HepG2 (cell line): ENCODE results near the gene WDR73. TPM values are rescaled to one million over a fixed set of nuclear protein-coding genes. Genes with fewer than 3 reads are reported as not detected.

Experiments used
- BRD4 ChIP-seq: sonication (generic); formaldehyde crosslinking; IDR thresholded peaks from 2 replicates; pipeline ENCODE4 v1.4.0; 2020; ENCODE audit warnings: missing genetic modification reagents
- CENPX ChIP-seq: sonication (generic); formaldehyde crosslinking; IDR thresholded peaks from 2 replicates; pipeline ENCODE4 v1.9.0; 2021; ENCODE audit warnings: mild to moderate bottlenecking, missing genetic modification reagents, moderate library complexity
- DMAP1 ChIP-seq: IDR thresholded peaks from 2 replicates; pipeline ENCODE4 v1.6.1; 2016
- FLYWCH1 ChIP-seq: sonication (generic); formaldehyde crosslinking; IDR thresholded peaks from 2 replicates; pipeline ENCODE4 v1.8.1; 2023; ENCODE audit warnings: mild to moderate bottlenecking, missing genetic modification reagents
- FOXJ3 ChIP-seq: sonication (generic); formaldehyde crosslinking; IDR thresholded peaks from 2 replicates; pipeline ENCODE4 v1.4.0; 2020; ENCODE audit warnings: missing genetic modification reagents, mild to moderate bottlenecking, borderline replicate concordance
- MEF2D ChIP-seq: sonication (generic); formaldehyde crosslinking; IDR thresholded peaks from 2 replicates; pipeline ENCODE4 v1.5.1; 2020; ENCODE audit warnings: mild to moderate bottlenecking, missing genetic modification reagents
- MXD4 ChIP-seq: IDR thresholded peaks from 2 replicates; pipeline ENCODE4 v1.6.1; 2016; ENCODE audit warnings: mild to moderate bottlenecking, missing biosample characterization, missing genetic modification reagents
- NPAS2 ChIP-seq: sonication (generic); formaldehyde crosslinking; IDR thresholded peaks from 2 replicates; pipeline ENCODE4 v1.8.0; 2022; ENCODE audit warnings: mild to moderate bottlenecking, missing genetic modification reagents, borderline replicate concordance
- NR0B2 ChIP-seq: sonication (generic); formaldehyde crosslinking; IDR thresholded peaks from 2 replicates; pipeline ENCODE4 v1.4.0; 2020; ENCODE audit warnings: mild to moderate bottlenecking, missing genetic modification reagents
- SIX1 ChIP-seq: sonication (generic); formaldehyde crosslinking; IDR thresholded peaks from 2 replicates; pipeline ENCODE4 v1.4.0; 2020; ENCODE audit warnings: missing genetic modification reagents, borderline replicate concordance
- SMAD3 ChIP-seq: sonication (generic); formaldehyde crosslinking; IDR thresholded peaks from 2 replicates; pipeline ENCODE4 v1.4.0; 2020; ENCODE audit warnings: missing genetic modification reagents
- ZFAT ChIP-seq: sonication (generic); formaldehyde crosslinking; conservative IDR thresholded peaks from 2 replicates; pipeline ENCODE4 v1.8.1; 2023; ENCODE audit warnings: missing genetic modification reagents, inconsistent platforms
- ZIK1 ChIP-seq: sonication (generic); formaldehyde crosslinking; IDR thresholded peaks from 2 replicates; pipeline ENCODE4 v1.5.0; 2020; ENCODE audit warnings: mild to moderate bottlenecking, low read depth, missing genetic modification reagents, borderline replicate concordance
- ZNF235 ChIP-seq: sonication (generic); formaldehyde crosslinking; IDR thresholded peaks from 2 replicates; pipeline ENCODE4 v1.8.1; 2023; ENCODE audit warnings: mild to moderate bottlenecking, missing genetic modification reagents, borderline replicate concordance
- ZNF281 ChIP-seq: sonication (generic); formaldehyde crosslinking; IDR thresholded peaks from 2 replicates; pipeline ENCODE4 v1.4.0; 2020; ENCODE audit warnings: missing genetic modification reagents, borderline replicate concordance
- ZNF329 ChIP-seq: sonication (generic); formaldehyde crosslinking; IDR thresholded peaks from 2 replicates; pipeline ENCODE4 v1.9.0; 2021; ENCODE audit warnings: low read depth, mild to moderate bottlenecking, missing genetic modification reagents
- ZNF333 ChIP-seq: sonication (generic); formaldehyde crosslinking; IDR thresholded peaks from 2 replicates; pipeline ENCODE4 v1.4.0; 2020; ENCODE audit warnings: mild to moderate bottlenecking, missing genetic modification reagents, borderline replicate concordance
- ZNF501 ChIP-seq: sonication (generic); formaldehyde crosslinking; IDR thresholded peaks from 2 replicates; pipeline ENCODE4 v1.5.1; 2020; ENCODE audit warnings: mild to moderate bottlenecking, moderate library complexity, missing genetic modification reagents
- ZNF567 ChIP-seq: sonication (generic); formaldehyde crosslinking; IDR thresholded peaks from 2 replicates; pipeline ENCODE4 v1.8.1; 2023; ENCODE audit warnings: mild to moderate bottlenecking, missing genetic modification reagents, borderline replicate concordance
- ZNF614 ChIP-seq: IDR thresholded peaks from 2 replicates; pipeline ENCODE4 v1.6.1; 2018; ENCODE audit warnings: missing biosample characterization, missing genetic modification reagents, inconsistent platforms, borderline replicate concordance
- polyA plus RNA-seq, 8 experiments: library from polyadenylated mRNA; depleted of rRNA in 3 of 8; stranded (reverse) in 7 of 8; unstranded in 1 of 8; fragments of >200 nt; fragmentation: Illumina TruSeq in 4 of 8; extraction: Trizol in 4 of 8; gene quantifications; 2 replicates each; pipeline versions ENCODE4 v1.2.1 to v1.2.3, GENCODE V29; 2011 to 2016; ENCODE audit warnings: low read depth in 4 of 8, missing spikeins in 1 of 8, mixed read lengths in 1 of 8; ENCODE audit not compliant: insufficient read depth in 1 of 8
- total RNA-seq, 5 experiments: library from RNA; depleted of rRNA; stranded (reverse); fragments of >200 nt; fragmentation: Illumina TruSeq; extraction: Trizol; gene quantifications; 2 replicates each; pipeline ENCODE4 v1.2.3, GENCODE V29; 2016; ENCODE audit warnings: low read depth in 1 of 5
- TF ChIP-seq, protein P1 (sequence below): sonication (generic); formaldehyde crosslinking; IDR thresholded peaks from 2 replicates; pipeline ENCODE4 v1.4.0; 2020; ENCODE audit warnings: mild to moderate bottlenecking, missing genetic modification reagents, borderline replicate concordance
- TF ChIP-seq, protein P2 (sequence below): sonication (generic); formaldehyde crosslinking; IDR thresholded peaks from 2 replicates; pipeline ENCODE4 v1.4.0; 2020; ENCODE audit warnings: missing genetic modification reagents
- TF ChIP-seq, protein P3 (sequence below): sonication (generic); formaldehyde crosslinking; IDR thresholded peaks from 2 replicates; pipeline ENCODE4 v1.4.0; 2020; ENCODE audit warnings: missing genetic modification reagents

Gene WDR73
- total and polyA plus RNA-seq, 2 of the 13 experiments (the other 11 are each of a cell fraction or from before 2014, with no cell fraction given) = 20.0 to 35.5 TPM

DNA sequence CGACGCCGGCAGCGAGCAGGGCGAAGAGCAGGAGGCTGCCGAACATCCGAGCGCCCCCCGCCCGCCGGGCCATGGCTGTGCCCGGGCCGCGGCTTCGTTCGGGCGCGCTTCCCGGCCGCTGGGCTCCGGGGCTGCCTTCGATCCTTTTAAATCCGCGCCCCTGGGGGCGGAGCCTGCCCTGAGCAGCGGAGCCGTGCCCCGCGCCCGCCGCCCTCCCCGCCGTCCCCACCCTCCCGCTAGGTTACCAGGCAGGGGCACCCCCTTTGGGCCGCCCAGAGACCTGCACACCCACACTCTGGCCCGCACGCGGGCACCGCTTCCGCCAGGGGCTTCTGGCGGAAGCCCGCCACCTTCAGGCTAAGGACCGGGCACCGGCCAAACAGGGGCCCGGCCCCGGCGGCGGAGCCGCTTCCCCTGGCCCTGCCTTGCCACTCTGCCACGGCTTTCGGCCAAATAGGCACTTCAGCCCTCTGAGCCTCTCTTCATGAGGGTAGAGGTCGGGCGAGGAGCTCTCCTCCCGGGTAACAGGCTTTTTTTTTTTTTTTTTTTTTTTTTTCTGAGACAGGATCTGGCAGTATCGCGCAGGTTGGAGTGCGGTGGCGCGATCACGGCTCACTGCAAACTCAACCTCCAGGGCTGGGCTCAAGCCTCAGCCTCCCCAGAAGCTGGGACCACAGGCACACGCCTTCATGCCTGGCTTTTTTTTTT is 4.2 kb upstream of the WDR73 start, which contains the start of gene NMB (continued):
- no peak for TF ChIP-seq BRD4
- no peak for TF ChIP-seq ZIK1 (CRISPR knock-in tag)
- TF ChIP-seq SIX1 = no peak
- TF ChIP-seq NPAS2 (CRISPR knock-in tag) = no peak
- 0 out of 2 replicates have a peak, but pooled peaks have one; percentile 27 for TF ChIP-seq SMAD3 (CRISPR knock-in tag)
- TF ChIP-seq, protein P1, sequence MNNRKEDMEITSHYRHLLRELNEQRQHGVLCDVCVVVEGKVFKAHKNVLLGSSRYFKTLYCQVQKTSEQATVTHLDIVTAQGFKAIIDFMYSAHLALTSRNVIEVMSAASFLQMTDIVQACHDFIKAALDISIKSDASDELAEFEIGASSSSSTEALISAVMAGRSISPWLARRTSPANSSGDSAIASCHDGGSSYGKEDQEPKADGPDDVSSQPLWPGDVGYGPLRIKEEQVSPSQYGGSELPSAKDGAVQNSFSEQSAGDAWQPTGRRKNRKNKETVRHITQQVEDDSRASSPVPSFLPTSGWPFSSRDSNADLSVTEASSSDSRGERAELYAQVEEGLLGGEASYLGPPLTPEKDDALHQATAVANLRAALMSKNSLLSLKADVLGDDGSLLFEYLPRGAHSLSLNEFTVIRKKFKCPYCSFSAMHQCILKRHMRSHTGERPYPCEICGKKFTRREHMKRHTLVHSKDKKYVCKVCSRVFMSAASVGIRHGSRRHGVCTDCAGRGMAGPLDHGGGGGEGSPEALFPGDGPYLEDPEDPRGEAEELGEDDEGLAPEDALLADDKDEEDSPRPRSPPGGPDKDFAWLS (CRISPR knock-in tag) = no peak
- TF ChIP-seq ZNF567 (CRISPR knock-in tag) = no peak
- TF ChIP-seq FOXJ3 (CRISPR knock-in tag) = no peak
- TF ChIP-seq NR0B2 (CRISPR knock-in tag) = no peak
- TF ChIP-seq MEF2D (CRISPR knock-in tag) = no peak
- TF ChIP-seq ZFAT (CRISPR knock-in tag) = no peak
- no peak for TF ChIP-seq ZNF501 (CRISPR knock-in tag)
- TF ChIP-seq ZNF235 = no peak
- TF ChIP-seq ZNF614 = no peak
- no peak for TF ChIP-seq ZNF329
- TF ChIP-seq, protein P2, sequence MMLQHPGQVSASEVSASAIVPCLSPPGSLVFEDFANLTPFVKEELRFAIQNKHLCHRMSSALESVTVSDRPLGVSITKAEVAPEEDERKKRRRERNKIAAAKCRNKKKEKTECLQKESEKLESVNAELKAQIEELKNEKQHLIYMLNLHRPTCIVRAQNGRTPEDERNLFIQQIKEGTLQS (CRISPR knock-in tag) = no peak
- no peak for TF ChIP-seq CENPX (CRISPR knock-in tag)
- TF ChIP-seq ZNF333 (CRISPR knock-in tag) = no peak
- peak; percentile 43; the same call in 1 of the 2 replicates for TF ChIP-seq DMAP1
- no peak for TF ChIP-seq ZNF281 (CRISPR knock-in tag)
- no peak for TF ChIP-seq FLYWCH1 (CRISPR knock-in tag)
- TF ChIP-seq MXD4 (CRISPR knock-in tag) = peak; percentile 12; the same call in 1 of the 2 replicates
- TF ChIP-seq, protein P3, sequence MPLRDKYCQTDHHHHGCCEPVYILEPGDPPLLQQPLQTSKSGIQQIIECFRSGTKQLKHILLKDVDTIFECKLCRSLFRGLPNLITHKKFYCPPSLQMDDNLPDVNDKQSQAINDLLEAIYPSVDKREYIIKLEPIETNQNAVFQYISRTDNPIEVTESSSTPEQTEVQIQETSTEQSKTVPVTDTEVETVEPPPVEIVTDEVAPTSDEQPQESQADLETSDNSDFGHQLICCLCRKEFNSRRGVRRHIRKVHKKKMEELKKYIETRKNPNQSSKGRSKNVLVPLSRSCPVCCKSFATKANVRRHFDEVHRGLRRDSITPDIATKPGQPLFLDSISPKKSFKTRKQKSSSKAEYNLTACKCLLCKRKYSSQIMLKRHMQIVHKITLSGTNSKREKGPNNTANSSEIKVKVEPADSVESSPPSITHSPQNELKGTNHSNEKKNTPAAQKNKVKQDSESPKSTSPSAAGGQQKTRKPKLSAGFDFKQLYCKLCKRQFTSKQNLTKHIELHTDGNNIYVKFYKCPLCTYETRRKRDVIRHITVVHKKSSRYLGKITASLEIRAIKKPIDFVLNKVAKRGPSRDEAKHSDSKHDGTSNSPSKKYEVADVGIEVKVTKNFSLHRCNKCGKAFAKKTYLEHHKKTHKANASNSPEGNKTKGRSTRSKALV (CRISPR knock-in tag) = peak; percentile 46; the same call in 1 of the 2 replicates
